GM12801 (cell line): Measurements from ENCODE around the gene ANAPC4.

Experiments
- TF ChIP-seq, protein P1 (sequence below): IDR thresholded peaks from one replicate; pipeline ENCODE4 v1.5.1; 2011; ENCODE audit warnings: control low read depth; ENCODE audit not compliant: insufficient read length; ENCODE audit errors: extremely low read depth

The ANAPC4 gene

DNA sequence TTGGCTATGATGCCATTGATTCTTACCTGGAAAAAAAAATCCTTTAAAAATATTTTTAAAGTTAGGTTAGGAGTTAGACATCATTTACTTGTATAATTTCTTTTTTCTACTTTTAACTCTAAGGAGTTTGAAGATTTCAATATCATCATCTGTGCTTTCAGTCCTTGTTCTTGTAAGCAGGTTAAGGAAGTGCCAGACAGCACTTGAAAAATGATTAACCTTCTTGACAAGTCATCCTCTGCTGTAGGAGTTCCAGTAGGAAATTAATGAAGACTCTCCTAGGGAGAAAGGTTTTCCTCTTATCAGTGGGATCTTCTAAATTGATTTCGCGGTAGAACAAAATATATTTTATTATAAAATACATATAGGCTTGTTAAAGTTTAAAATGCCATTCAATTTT, 29.1 kb upstream of the ANAPC4 start:
- TF ChIP-seq, protein P1, sequence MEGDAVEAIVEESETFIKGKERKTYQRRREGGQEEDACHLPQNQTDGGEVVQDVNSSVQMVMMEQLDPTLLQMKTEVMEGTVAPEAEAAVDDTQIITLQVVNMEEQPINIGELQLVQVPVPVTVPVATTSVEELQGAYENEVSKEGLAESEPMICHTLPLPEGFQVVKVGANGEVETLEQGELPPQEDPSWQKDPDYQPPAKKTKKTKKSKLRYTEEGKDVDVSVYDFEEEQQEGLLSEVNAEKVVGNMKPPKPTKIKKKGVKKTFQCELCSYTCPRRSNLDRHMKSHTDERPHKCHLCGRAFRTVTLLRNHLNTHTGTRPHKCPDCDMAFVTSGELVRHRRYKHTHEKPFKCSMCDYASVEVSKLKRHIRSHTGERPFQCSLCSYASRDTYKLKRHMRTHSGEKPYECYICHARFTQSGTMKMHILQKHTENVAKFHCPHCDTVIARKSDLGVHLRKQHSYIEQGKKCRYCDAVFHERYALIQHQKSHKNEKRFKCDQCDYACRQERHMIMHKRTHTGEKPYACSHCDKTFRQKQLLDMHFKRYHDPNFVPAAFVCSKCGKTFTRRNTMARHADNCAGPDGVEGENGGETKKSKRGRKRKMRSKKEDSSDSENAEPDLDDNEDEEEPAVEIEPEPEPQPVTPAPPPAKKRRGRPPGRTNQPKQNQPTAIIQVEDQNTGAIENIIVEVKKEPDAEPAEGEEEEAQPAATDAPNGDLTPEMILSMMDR, result no peak

- TF ChIP-seq, protein P1, result no peak
Measured at GRCh38 chr4:25350561-25350960, 26.5 kb upstream of the ANAPC4 start.

GRCh38 chr4:25351777-25352416, 25.2 kb upstream of the ANAPC4 start:
- TF ChIP-seq, protein P1, result no peak

DNA sequence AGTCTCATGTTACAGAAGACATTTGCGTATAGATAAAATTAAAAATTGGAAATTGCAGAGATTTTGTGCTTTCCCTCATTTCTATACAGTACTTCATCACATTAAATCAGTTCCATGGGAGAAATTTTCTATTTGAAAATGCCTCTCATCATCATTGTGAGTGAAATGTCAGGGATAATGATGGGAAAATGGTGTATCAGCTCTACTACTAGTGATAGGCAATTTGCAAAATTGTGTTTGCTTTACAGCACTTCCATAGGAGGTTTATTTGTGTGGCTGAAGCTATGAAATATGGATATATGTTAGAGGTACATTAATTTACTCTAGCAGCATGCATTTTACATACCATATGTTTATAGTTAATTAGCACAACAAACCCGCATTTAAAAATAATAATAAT, 21.0 kb upstream of the ANAPC4 start:
- TF ChIP-seq, protein P1, result no peak

DNA sequence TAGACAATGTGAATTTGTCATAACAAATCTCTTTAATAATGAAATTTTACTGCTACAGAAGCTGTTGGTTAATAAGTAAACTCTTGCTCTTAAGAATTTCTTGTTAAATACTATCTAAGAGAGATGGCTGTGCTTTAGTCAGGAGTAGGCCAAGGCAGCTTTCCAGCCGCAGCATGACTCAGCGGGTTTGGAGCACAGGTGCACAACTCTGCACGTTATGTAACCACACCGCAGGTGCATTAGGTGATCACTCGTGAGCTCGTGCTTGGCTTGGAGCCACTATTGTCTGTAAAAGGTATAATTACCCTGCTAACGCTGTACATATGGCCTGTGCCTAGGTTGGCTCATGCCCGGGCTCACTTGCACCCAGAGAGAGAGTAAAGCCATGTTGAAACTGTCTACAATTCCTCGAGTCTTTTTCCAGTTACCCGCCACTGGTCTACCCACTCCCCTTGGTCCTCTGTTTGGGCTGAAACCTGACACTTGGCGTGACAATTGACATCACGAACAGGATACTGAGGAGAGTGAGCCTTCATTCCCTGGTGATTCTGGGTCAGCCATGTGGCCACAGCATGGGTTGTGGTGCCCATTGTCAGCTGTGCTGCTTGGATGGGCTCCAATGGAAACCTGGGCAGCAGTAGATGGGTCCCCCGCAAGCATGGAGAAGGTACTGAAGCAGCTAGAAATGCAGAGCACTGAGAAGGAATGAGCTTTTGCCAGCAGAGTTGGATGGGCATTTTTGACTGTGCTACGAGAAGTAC, 18.4 kb upstream of the ANAPC4 start:
- TF ChIP-seq, protein P1, result no peak

- TF ChIP-seq, protein P1, result no peak
Measured at GRCh38 chr4:25361253-25361652, 15.8 kb upstream of the ANAPC4 start.

GRCh38 chr4:25367004-25367621, 9.9 kb upstream of the ANAPC4 start:
- TF ChIP-seq, protein P1, result no peak
